GM18511 (cell line): ENCODE measurements around the gene FGF14.
"Not testable (repeated sequence)": the region's sequence is repeated elsewhere in the genome, so short reads cannot be mapped to it uniquely, and the experiment has no call there.

ENCODE experiments used
- ATAC-seq: cut with Tn5 transposase; IDR thresholded peaks from one replicate; pipeline ENCODE4 v1.9.1; 2021; ENCODE audit warnings: mild to moderate bottlenecking, moderate library complexity; ENCODE audit not compliant: unreplicated experiment

FGF14 gene

DNA sequence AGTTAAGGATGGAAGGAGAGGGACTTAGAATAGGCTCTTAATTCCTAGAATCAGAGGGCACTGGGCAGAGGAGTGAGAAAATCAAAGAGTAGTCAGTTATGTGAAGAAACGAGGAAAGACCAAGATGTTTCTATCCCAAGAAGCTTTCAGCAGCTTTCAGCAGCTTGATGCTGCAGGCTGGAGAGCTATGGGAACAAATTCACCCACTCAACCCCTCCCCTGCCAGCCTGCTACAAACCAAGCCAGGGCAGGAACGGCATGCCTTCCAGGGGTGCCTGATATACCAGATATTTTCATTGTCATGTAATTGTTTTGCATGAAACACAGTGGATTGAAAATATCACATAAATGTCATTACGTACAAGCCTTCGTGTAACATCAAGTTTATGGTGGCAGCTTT is 262.2 kb downstream of the FGF14 start:
- no peak for ATAC-seq

GRCh38 chr13:102138635-102139190 is 263.1 kb downstream of the FGF14 start:
- no peak for ATAC-seq

- not testable (repeated sequence) for ATAC-seq
These were observed 263.9 kb downstream of the FGF14 start for GRCh38 chr13:102137904-102138303.

GRCh38 chr13:102136735-102137296 is 265.0 kb downstream of the FGF14 start:
- no peak for ATAC-seq

DNA sequence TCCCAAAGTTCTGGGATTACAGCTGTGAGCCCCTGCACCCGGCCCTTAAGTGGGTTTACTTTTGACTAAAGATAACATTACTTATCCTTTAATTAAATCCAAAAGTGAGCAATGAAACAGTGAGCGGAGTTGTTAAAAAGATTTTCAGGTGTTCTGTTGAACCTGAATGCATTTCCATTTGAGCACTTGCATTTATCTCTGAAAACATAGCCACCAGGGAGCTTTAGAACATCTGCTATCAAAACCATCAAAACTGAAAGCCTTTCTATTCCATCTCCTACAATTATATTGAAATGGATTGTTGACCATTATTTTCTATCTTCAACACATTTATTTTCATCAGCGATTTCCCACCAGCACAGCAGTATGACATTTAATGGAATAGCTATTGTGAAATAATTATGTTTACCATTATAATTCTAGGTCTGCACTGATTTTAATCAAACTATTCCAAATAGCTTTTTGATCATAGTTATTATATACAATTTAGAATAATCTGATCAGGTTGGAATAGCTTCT is 269.0 kb downstream of the FGF14 start:
- no peak for ATAC-seq

GRCh38 chr13:102131246-102131645 is 270.6 kb downstream of the FGF14 start:
- ATAC-seq: no peak

DNA sequence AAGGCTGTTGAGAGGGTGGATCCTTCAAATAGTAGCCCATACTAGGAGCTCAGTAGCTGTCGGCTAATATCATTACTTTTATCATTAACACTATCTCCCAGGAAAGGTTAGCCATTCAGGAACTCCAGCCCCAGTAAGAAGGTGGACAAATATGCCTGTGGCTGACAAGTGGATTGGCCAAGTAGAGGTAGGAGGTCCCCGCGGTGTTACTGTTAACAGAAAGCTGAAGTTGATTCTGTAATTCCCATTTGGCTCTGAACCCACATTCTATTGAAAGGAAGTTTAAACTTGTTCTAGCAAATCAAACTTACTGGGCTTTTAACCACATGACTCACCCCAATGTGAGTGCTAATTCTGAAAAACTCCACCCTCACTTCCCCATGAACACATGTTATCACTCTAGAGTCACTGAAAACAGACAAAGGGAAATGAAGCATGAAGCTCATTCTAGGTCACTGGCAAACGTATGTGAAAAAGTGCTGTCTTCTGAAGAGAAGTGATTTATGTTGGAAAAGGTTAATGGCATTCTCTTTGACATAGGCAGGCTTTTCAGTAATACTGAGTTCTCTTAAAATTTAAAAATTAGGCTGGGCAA is 273.5 kb downstream of the FGF14 start:
- ATAC-seq: peak; percentile 68

GRCh38 chr13:102127153-102127552 is 274.7 kb downstream of the FGF14 start:
- ATAC-seq: no peak

GRCh38 chr13:102122147-102122546 is 279.7 kb downstream of the FGF14 start:
- ATAC-seq: no peak

DNA sequence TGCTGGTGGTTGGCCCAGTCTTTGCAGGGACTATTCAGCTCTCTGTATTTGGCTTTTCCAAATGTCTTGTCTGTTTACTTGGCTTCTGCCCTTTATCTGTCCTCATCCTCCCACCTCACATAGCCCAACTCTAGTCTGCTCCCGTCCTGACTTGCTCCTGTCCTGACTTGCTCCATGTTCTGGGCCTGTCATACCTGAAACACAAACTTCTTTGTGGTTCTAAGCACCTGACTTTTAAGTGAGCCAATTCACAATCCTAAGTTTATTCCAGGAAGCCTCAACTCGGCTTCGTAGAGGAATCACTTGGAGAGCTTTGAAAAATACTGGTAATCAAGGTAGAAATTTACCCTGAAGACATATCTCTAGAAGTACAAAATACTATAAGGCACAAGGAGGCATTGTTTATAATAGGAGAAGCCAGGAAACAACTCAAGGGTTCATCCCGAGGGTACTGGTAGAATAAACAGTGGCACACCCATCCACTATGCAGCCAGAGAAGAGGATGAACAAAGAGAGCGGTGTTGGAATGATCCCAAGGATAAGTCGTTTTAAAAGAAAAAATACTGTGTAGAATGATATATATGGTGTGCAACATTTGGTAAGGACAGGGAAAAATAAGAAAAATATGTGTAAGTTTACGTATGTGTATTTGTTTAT is 284.5 kb downstream of the FGF14 start:
- no peak for ATAC-seq

GRCh38 chr13:102103469-102103868 is 298.4 kb downstream of the FGF14 start:
- ATAC-seq: no peak

DNA sequence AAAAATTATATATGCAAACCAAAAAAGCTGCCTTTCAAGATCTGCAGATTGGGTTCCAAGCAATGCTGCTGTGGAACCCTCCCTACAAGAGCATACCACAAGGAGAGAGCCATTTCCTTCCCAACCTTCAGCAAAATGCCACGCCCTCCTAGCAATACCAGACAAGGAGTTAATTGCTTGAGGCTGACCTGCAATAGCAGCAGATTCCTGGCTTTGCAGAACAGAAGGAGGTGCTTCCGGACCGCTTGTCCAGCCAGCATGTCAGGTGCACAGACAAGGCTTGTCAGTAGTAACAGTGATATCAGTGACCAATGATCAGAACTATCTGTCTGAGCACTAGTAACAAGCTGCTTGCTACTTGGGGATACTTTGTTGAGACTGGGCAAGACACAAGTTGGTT is 301.6 kb downstream of the FGF14 start:
- ATAC-seq: no peak

- no peak for ATAC-seq
These were observed 304.1 kb downstream of the FGF14 start for GRCh38 chr13:102097708-102098107.

GRCh38 chr13:102093288-102093687 is 308.6 kb downstream of the FGF14 start:
- ATAC-seq: not testable (repeated sequence)

DNA sequence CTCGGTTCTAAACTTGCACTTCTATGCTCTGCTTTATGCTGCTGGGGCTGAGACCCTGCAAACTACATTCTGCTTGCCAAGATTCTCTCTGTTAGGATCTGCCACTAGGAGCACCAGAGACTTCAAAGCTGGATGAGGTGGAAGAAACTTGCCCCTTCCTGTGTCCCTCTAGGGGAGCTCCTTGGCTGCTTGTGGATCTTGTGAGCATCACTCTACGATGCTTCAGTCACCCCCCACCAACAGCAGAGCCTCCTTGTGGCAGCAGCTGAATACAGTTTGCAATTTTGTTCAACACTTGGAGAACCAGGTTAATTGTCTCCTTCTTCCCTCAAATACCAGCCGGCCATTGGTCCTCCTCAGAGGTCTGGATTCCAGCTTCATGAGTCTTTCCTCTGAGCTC is 310.6 kb downstream of the FGF14 start:
- ATAC-seq: no peak

DNA sequence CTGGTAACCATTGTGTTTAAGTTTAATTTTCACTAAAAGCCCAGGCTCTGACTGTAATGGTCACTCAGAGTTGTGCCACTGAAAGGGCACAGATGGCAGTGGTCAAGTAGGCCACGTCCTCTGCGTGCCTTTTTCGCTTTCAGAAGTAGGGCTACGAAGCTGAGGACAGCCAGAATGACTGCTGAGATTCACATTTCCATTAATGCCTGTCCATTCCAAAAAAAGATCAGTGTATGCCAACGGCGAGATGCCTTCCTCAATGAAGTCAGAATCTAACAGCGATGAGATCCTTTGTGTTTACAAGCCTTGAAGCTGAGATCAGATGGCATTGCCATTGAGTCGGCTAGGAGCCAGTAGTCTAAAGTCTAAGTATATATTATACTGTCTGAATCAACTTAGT is 311.3 kb downstream of the FGF14 start:
- ATAC-seq: no peak

DNA sequence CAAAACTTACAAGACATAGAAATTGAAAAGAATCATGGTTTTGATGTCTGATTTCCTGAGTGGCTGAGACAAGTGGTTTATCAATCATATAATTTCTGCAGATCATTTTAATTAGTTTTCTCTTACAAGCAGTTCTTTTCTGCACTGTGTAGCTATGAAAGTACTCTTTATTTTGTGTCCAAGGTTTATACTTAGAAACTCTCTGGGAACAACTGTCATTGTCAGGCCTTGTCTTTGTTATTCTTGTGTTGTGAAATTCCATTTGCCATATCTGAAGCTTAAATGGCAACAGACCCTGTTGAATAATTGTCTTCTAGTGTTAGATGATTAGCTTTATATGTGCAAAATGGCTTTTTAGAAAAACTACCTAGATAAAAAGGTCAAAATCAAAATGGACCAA is 312.1 kb downstream of the FGF14 start:
- ATAC-seq: no peak

- ATAC-seq: no peak
These were observed 312.7 kb downstream of the FGF14 start for GRCh38 chr13:102089177-102089576.

DNA sequence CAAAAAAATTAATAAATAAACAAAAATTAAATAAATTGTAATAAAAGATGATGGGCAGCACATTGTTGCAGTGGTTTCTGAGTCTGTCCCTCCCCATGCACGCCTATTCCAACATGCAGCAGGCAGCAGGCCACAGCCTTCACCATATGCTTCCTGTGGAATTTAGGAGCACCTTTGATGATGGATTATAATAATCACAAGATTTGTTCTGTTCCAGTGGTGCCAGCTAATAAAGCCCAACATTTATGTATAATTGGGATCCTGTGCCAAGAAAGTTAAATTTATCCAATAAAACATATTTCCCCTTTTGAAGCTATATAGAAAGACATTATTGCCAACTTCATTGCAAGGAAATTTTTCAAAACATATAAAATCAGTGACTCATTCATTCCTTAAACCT is 328.6 kb downstream of the FGF14 start:
- no peak for ATAC-seq

DNA sequence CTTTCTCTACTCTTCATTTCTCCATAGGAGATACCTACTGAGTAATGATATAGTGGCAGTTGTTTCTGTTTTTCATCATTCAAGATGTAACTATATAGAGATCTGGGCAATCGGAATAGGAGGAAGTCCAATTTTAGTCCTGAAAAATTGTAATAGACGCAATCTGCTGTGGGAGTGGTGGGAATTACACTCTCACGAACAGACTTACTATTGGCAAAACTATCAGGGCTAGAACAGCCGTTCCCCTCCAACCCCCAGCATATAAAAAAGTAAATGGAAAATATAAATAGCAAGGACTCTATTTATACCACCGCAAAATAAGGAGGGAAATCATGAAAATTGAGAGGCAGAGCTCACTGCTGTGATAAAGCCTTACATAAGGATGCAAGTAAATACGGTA is 330.1 kb downstream of the FGF14 start:
- no peak for ATAC-seq

- not testable (repeated sequence) for ATAC-seq
These were observed 333.5 kb downstream of the FGF14 start for GRCh38 chr13:102068323-102068722.
